ENCODE measurements around the gene SIRPG. TPM values are rescaled to one million over a fixed set of nuclear protein-coding genes. Genes with fewer than 3 reads are reported as not detected.

The SIRPG gene
- polyA plus RNA-seq, 2 of the 4 experiments (the other 2 are of a cell fraction), result not detected

- no peak for TF ChIP-seq RAD21 (conservative IDR thresholded peaks at IDR 0.05 in 1 of 2, IDR thresholded peaks at IDR 0.05 in 1 of 2)
- TF ChIP-seq FOSB (CRISPR knock-in tag; IDR thresholded peaks at IDR 0.05), result no peak
- TF ChIP-seq PHF8 (IDR thresholded peaks at IDR 0.05; ENCODE audit: borderline replicate concordance, low read depth), result no peak
- TF ChIP-seq EHMT2 (IDR thresholded peaks at IDR 0.05; ENCODE audit: low read depth), result no peak
- no peak for TF ChIP-seq JUN (IDR thresholded peaks at IDR 0.05)
- ChIA-PET POLR2A (no interaction called here), CTCF (no interaction called here)
- no peaks in the 10 kb centered on the region; the same call in 2 of the 3 replicates for H3K9me3 ChIP-seq
- peaks cover 7% of the 10 kb centered on the region; the same call in 1 of the 3 replicates for H3K4me1 ChIP-seq
- no peak overlapping the region for H3K27ac ChIP-seq
- H3K4me3 ChIP-seq, result no peak overlapping the region
- H3K4me2 ChIP-seq, result no peak overlapping the region
- peak in 1 of 2 experiments; percentile 34; a peak in 2 of 6 replicates for ATAC-seq
- DNase-seq (ENCODE audit: low read depth in 1 of 2, low spot score in 1 of 2), result no peak
- FAIRE-seq, result no peak
- WGBS (ENCODE audit: missing lambda C conversion rate), result 65% methylated on average over 2 of the region's 2 CpGs
Observed at GRCh38 chr20:1636621-1637020, 21.0 kb downstream of the SIRPG start.

DNA sequence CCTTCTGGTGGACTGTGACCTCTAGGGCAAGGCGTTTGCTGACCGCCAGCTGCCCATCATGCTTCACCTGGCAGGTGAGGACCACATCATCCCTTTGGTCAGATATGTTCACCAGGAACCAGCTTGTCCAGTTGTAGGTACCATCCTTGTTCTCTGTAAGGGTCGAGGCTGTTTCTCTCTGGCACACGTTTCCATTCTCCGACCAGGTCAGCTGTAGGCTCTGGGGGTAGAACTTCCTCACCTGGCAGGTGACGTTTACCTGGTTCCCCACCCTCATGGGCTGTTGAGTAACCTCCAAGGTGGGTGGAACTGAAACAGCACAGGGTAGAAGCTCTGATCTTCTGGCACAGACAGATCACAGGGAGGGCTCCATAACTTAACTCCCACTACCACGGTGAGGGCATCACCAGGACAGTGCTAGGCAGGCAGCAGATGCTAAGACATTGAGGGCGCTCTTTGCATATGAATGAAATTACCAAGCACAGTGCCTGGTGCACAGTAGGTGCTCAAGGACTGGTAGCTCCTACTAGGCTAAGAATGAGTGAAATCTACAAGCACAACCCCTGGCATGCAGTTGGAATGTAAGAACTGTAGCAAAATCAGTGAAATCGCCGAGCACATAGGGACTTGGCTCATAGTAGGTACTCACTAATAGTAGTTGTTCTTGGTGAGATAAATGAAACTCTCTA is 22.1 kb downstream of the SIRPG start:
- TF ChIP-seq HOXB5 (CRISPR knock-in tag; IDR thresholded peaks at IDR 0.05) (no peak), RARB (CRISPR knock-in tag; IDR thresholded peaks at IDR 0.05) (no peak), TP53 (CRISPR knock-in tag; IDR thresholded peaks at IDR 0.05) (no peak), JUN (IDR thresholded peaks at IDR 0.05) (no peak), KDM5A (IDR thresholded peaks at IDR 0.05) (no peak), CEBPB (IDR thresholded peaks at IDR 0.05) (no peak), RNF2 (IDR thresholded peaks at IDR 0.05; ENCODE audit: borderline replicate concordance, low read depth) (no peak), EHF (CRISPR knock-in tag; IDR thresholded peaks at IDR 0.05) (no peak), BHLHE40 (IDR thresholded peaks at IDR 0.05; ENCODE audit: low read depth, low read length) (no peak), RCOR1 (IDR thresholded peaks at IDR 0.05; ENCODE audit: low read depth, low read length) (no peak), FOSB (CRISPR knock-in tag; IDR thresholded peaks at IDR 0.05) (no peak), EP300 (IDR thresholded peaks at IDR 0.05) (no peak), GATA3 (IDR thresholded peaks at IDR 0.05; ENCODE audit: borderline replicate concordance) (no peak), POLR2AphosphoS2 (conservative IDR thresholded peaks at IDR 0.05; ENCODE audit: low read length) (no peak), SREBF2 (IDR thresholded peaks at IDR 0.05) (no peak), MYC (IDR thresholded peaks at IDR 0.05; ENCODE audit: borderline replicate concordance, low read length) (no peak), CHD2 (IDR thresholded peaks at IDR 0.05; ENCODE audit: low read length, partially characterized antibody) (no peak)
- TF ChIP-seq, protein P1, sequence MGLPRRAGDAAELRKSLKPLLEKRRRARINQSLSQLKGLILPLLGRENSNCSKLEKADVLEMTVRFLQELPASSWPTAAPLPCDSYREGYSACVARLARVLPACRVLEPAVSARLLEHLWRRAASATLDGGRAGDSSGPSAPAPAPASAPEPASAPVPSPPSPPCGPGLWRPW (IDR thresholded peaks at IDR 0.05), result no peak
- DNase-seq (ENCODE audit: low read depth in 1 of 2, low spot score in 1 of 2) (no peak), ATAC-seq (no peak), FAIRE-seq (no peak)
- Histone ChIP-seq H3K4me1 (peaks cover 7% of the 10 kb centered on the region; the same call in 1 of the 3 replicates), H3K4me3 (no peak overlapping the region), H3K4me2 (no peak overlapping the region), H3K27ac (no peak overlapping the region), H3K9me3 (no peaks in the 10 kb centered on the region; the same call in 2 of the 3 replicates)
- ChIA-PET POLR2A (no interaction called here), CTCF (interaction anchor here (0.6 to 1.0 kb wide), 3 partner anchors 88 to 1441 kb away, joined by 3 to 4 read pairs (median 3); no protein-coding TSS in a partner anchor)
- WGBS (ENCODE audit: missing lambda C conversion rate), result 63% methylated on average over 10 of the region's 10 CpGs

GRCh38 chr20:1633535-1633934 is 24.0 kb downstream of the SIRPG start:
- Histone ChIP-seq H3K27ac (no peak overlapping the region), H3K4me2 (no peak overlapping the region), H3K9me3 (no peaks in the 10 kb centered on the region), H3K4me1 (peaks cover 7% of the 10 kb centered on the region; the same call in 1 of the 3 replicates), H3K4me3 (no peak overlapping the region)
- FAIRE-seq (no peak), ATAC-seq (no peak), DNase-seq (ENCODE audit: low read depth in 1 of 2, low spot score in 1 of 2) (peak in 1 of 2 experiments; percentile 19)
- CTCF ChIA-PET, result no interaction called here
- POLR2A ChIA-PET, result no interaction called here
- TF ChIP-seq EHF (CRISPR knock-in tag; IDR thresholded peaks at IDR 0.05), result no peak
- no peak for TF ChIP-seq EHMT2 (IDR thresholded peaks at IDR 0.05; ENCODE audit: low read depth)
- no peak for TF ChIP-seq HEYL (CRISPR knock-in tag; IDR thresholded peaks at IDR 0.05)
- WGBS (ENCODE audit: missing lambda C conversion rate), result 64% methylated on average over 4 of the region's 4 CpGs
